WERI-Rb-1 (cell line): ENCODE data around the gene COLEC11.

ENCODE experiments used
- DNase-seq: peaks from one replicate; pipeline ENCODE4 v3.0.0-alpha.2; 2020
- H3K27ac ChIP-seq: fragments of 250-450 bp; sonication (Bioruptor Pico); 2 replicates; pipeline ENCODE4 v1.5.1; 2020; ENCODE audit warnings: mild to moderate bottlenecking, moderate library complexity
- H3K27me3 ChIP-seq: fragments of 250-450 bp; sonication (Bioruptor Pico); 2 replicates; pipeline ENCODE4 v1.5.1; 2021; ENCODE audit warnings: mild to moderate bottlenecking, low read depth, moderate library complexity; ENCODE audit not compliant: insufficient read depth, severe bottlenecking
- H3K36me3 ChIP-seq: fragments of 250-450 bp; sonication (Bioruptor Pico); 2 replicates; pipeline ENCODE4 v1.5.1; 2020; ENCODE audit warnings: mild to moderate bottlenecking, moderate library complexity
- H3K4me3 ChIP-seq: 2 replicates; pipeline ENCODE4 v1.5.1; 2011; ENCODE audit warnings: low read depth, mild to moderate bottlenecking, control low read depth, low read length
- H3K9me3 ChIP-seq: fragments of 250-450 bp; sonication (Bioruptor Pico); 2 replicates; pipeline ENCODE4 v1.5.1; 2021; ENCODE audit warnings: mild to moderate bottlenecking, moderate library complexity; ENCODE audit not compliant: severe bottlenecking
- CTCF ChIP-seq: IDR thresholded peaks from 2 replicates; pipeline ENCODE4 v1.5.1; 2011; ENCODE audit warnings: low read depth, mild to moderate bottlenecking, control low read depth, inconsistent platforms, low read length

The COLEC11 gene

GRCh38 chr2:3587021-3587420, 7.9 kb upstream of the COLEC11 start:
- H3K27me3 ChIP-seq, result no peaks in the 10 kb centered on the region
- no peak for DNase-seq
- no peak overlapping the region for H3K4me3 ChIP-seq
- peaks cover 48% of the 10 kb centered on the region for H3K36me3 ChIP-seq
- H3K9me3 ChIP-seq, result no peaks in the 10 kb centered on the region
- H3K27ac ChIP-seq, result no peak overlapping the region
- TF ChIP-seq CTCF, result no peak

GRCh38 chr2:3587432-3587831, 7.5 kb upstream of the COLEC11 start:
- peaks cover 44% of the 10 kb centered on the region for H3K36me3 ChIP-seq
- TF ChIP-seq CTCF, result no peak
- H3K27ac ChIP-seq, result no peak overlapping the region
- no peaks in the 10 kb centered on the region for H3K9me3 ChIP-seq
- no peaks in the 10 kb centered on the region for H3K27me3 ChIP-seq
- no peak overlapping the region for H3K4me3 ChIP-seq
- DNase-seq, result no peak

- H3K27me3 ChIP-seq, result no peaks in the 10 kb centered on the region
- no peak overlapping the region for H3K4me3 ChIP-seq
- no peak overlapping the region for H3K27ac ChIP-seq
- H3K9me3 ChIP-seq, result no peaks in the 10 kb centered on the region
- TF ChIP-seq CTCF, result no peak
- no peak for DNase-seq
- H3K36me3 ChIP-seq, result peaks cover 43% of the 10 kb centered on the region
These were observed 6.8 kb upstream of the COLEC11 start for GRCh38 chr2:3588084-3588483.

- no peak for TF ChIP-seq CTCF
- DNase-seq, result no peak
- Histone ChIP-seq H3K36me3 (peaks cover 35% of the 10 kb centered on the region), H3K27ac (no peak overlapping the region), H3K4me3 (no peak overlapping the region), H3K27me3 (no peaks in the 10 kb centered on the region), H3K9me3 (no peaks in the 10 kb centered on the region)
These were observed 5.8 kb upstream of the COLEC11 start for GRCh38 chr2:3589086-3589485.

GRCh38 chr2:3595404-3595803, 492 bp downstream of the COLEC11 start:
- DNase-seq, result no peak
- H3K9me3 ChIP-seq, result no peaks in the 10 kb centered on the region
- no peak for TF ChIP-seq CTCF
- H3K27me3 ChIP-seq, result no peaks in the 10 kb centered on the region
- H3K4me3 ChIP-seq, result no peak overlapping the region
- no peak overlapping the region for H3K27ac ChIP-seq
- H3K36me3 ChIP-seq, result peaks cover 8% of the 10 kb centered on the region

GRCh38 chr2:3595985-3596384, 1.1 kb downstream of the COLEC11 start:
- no peaks in the 10 kb centered on the region for H3K27me3 ChIP-seq
- no peak overlapping the region for H3K4me3 ChIP-seq
- peaks cover 8% of the 10 kb centered on the region for H3K36me3 ChIP-seq
- H3K9me3 ChIP-seq, result no peaks in the 10 kb centered on the region
- DNase-seq, result no peak
- H3K27ac ChIP-seq, result no peak overlapping the region
- no peak for TF ChIP-seq CTCF
